ENCODE results near the gene PDE7B. TPM values are rescaled to one million over a fixed set of nuclear protein-coding genes. Genes with fewer than 3 reads are reported as not detected.
A peak's percentile ranks its signal among the peaks of the same experiment; 100 is the strongest.

The PDE7B gene
- total RNA-seq, 4 donors from 2014 or later, result 12.9 to 22.5 (median 16.4) TPM

GRCh38 chr6:135922174-135922573, 70.7 kb downstream of the PDE7B start:
- Histone ChIP-seq H3K4me1 (peaks cover 0 to 12% (median 0%) of the 10 kb centered on the region in 4 donors), H3K9me3 (no peaks in the 10 kb centered on the region), H3K27me3 (no peaks in the 10 kb centered on the region), H3K4me3 (no peak overlapping the region), H3K36me3 (no peaks in the 10 kb centered on the region), H3K27ac (no peak overlapping the region)
- no peak for DNase-seq (ENCODE audit: low spot score in 2 of 2)
- no peak for TF ChIP-seq POLR2A (IDR thresholded peaks at IDR 0.05)
- peak in 1 of 2 donors; percentile 20 for TF ChIP-seq EP300 (IDR thresholded peaks at IDR 0.05)

GRCh38 chr6:135922746-135923145, 71.2 kb downstream of the PDE7B start:
- Histone ChIP-seq H3K4me1 (peaks cover 0 to 12% (median 0%) of the 10 kb centered on the region in 4 donors), H3K36me3 (no peaks in the 10 kb centered on the region), H3K27ac (peak overlapping the region in 1 of 4 donors; percentile 11), H3K27me3 (no peaks in the 10 kb centered on the region), H3K4me3 (no peak overlapping the region), H3K9me3 (no peaks in the 10 kb centered on the region)
- no peak for DNase-seq (ENCODE audit: low spot score in 2 of 2)
- WGBS, 2 donors, result 43 to 49% methylated on average over 3 of the region's 3 CpGs
- TF ChIP-seq CTCF (IDR thresholded peaks at IDR 0.05) (no peak), POLR2A (IDR thresholded peaks at IDR 0.05) (no peak), EP300 (IDR thresholded peaks at IDR 0.05) (peak in 1 of 2 donors; percentile 0)

DNA sequence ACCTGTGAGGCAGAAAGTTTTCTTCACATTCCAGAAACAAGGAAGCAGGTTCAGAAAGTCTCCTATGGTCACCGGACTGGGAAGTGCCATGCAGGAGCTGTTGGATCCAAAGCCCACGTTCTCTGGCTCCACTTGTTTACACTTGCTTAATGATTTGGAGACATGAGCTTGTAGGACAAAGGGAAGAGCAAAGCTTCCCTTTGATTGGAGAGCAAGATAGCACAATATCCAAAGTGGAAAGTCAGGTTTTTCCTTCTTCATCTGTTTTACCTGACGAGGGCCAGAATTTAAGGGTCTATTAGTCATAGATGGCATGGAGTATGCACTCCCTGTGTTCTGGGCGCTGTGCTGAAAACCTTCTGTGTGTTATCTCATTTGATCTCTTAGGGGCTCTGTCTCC, 81.2 kb downstream of the PDE7B start:
- Histone ChIP-seq H3K36me3 (no peaks in the 10 kb centered on the region), H3K9me3 (no peaks in the 10 kb centered on the region), H3K4me1 (peaks cover 0 to 16% (median 0%) of the 10 kb centered on the region in 4 donors), H3K4me3 (no peak overlapping the region), H3K27me3 (no peaks in the 10 kb centered on the region), H3K27ac (no peak overlapping the region)
- DNase-seq (ENCODE audit: low spot score in 2 of 2), result no peak
- TF ChIP-seq EP300 (IDR thresholded peaks at IDR 0.05) (no peak), CTCF (IDR thresholded peaks at IDR 0.05) (no peak), POLR2A (IDR thresholded peaks at IDR 0.05) (no peak)
- 89 to 94% methylated on average over 4 of the region's 4 CpGs for WGBS, 2 donors

- no peaks in the 10 kb centered on the region for H3K36me3 ChIP-seq
- no peaks in the 10 kb centered on the region for H3K9me3 ChIP-seq
- no peak for DNase-seq (ENCODE audit: low spot score in 2 of 2)
- 40 to 45% methylated on average over 8 of the region's 8 CpGs for WGBS, 2 donors
- TF ChIP-seq EP300 (IDR thresholded peaks at IDR 0.05), result no peak
- TF ChIP-seq CTCF (IDR thresholded peaks at IDR 0.05), result no peak
- TF ChIP-seq POLR2A (IDR thresholded peaks at IDR 0.05), result no peak
- peaks cover 0 to 31% (median 0%) of the 10 kb centered on the region in 4 donors for H3K4me1 ChIP-seq
- no peaks in the 10 kb centered on the region for H3K27me3 ChIP-seq
- H3K4me3 ChIP-seq, result no peak overlapping the region
- peak overlapping the region in 3 of 4 donors; percentile 52 to 63 (median 60) for H3K27ac ChIP-seq
Measured at GRCh38 chr6:135935941-135936601, 84.6 kb downstream of the PDE7B start.

GRCh38 chr6:135936606-135937005, 85.1 kb downstream of the PDE7B start:
- Histone ChIP-seq H3K4me3 (no peak overlapping the region), H3K27ac (peak overlapping the region in 3 of 4 donors; percentile 52 to 63 (median 60)), H3K27me3 (no peaks in the 10 kb centered on the region), H3K36me3 (no peaks in the 10 kb centered on the region), H3K9me3 (no peaks in the 10 kb centered on the region), H3K4me1 (peaks cover 0 to 31% (median 0%) of the 10 kb centered on the region in 4 donors)
- TF ChIP-seq EP300 (IDR thresholded peaks at IDR 0.05), result no peak
- TF ChIP-seq POLR2A (IDR thresholded peaks at IDR 0.05), result no peak
- TF ChIP-seq CTCF (IDR thresholded peaks at IDR 0.05), result no peak
- no peak for DNase-seq (ENCODE audit: low spot score in 2 of 2)
- 33 to 67% methylated on average over 1 of the region's 1 CpG for WGBS, 2 donors

Measured in tibial nerve (tissue), 4 donors.